Activated CD4-positive, alpha-beta T cell treated with anti-CD3 and anti-CD28 coated beads for 48 hours (primary cell): Measurements from ENCODE around the gene TMEM88.
"Not testable (repeated sequence)": the region's sequence is repeated elsewhere in the genome, so short reads cannot be mapped to it uniquely, and the experiment has no call there.

Experiments used
- DNase-seq: peaks from one replicate; pipeline ENCODE4 v3.0.0-alpha.2; 2020

Gene TMEM88, protein sequence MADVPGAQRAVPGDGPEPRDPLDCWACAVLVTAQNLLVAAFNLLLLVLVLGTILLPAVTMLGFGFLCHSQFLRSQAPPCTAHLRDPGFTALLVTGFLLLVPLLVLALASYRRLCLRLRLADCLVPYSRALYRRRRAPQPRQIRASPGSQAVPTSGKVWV

DNA sequence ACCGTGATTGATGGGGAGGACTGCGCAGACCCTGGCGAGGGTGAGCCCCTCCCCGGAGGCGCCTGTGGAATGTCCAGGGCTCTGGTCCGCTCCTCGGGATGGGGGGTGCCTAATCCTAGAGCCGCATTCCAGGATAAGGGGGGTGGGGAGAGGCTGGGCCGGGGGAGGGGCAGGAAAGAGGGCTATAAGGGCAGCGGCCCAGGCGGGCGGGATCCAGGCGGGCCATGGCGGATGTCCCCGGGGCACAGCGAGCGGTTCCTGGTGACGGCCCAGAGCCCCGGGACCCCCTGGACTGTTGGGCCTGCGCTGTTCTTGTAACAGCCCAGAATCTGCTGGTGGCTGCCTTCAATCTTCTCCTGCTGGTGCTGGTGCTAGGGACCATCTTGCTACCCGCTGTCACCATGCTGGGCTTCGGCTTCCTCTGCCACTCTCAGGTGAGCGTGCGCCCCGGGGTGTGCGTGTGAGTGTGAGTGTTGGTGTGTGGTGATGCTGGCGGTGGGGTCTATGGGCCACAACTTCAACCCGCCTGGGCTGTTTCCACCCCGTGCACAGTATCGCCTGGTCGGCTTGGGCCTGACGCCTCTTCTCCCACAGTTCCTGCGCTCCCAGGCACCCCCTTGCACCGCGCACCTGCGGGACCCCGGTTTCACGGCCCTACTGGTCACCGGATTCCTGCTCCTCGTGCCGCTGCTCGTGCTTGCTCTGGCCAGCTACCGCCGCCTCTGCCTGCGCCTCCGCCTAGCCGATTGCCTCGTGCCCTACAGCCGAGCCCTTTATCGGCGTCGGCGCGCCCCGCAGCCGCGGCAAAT, at the start of gene TMEM88:
Gene TMEM88 (plus strand): TSS at position 216 of the 809 bp plus-strand sequence. CDS start 9 bp downstream, at position 225.
- no peak for DNase-seq

GRCh38 chr17:7806587-7806986, 48.3 kb upstream of the TMEM88 start:
- DNase-seq = no peak

GRCh38 chr17:7807206-7807605, 47.7 kb upstream of the TMEM88 start:
- no peak for DNase-seq

DNA sequence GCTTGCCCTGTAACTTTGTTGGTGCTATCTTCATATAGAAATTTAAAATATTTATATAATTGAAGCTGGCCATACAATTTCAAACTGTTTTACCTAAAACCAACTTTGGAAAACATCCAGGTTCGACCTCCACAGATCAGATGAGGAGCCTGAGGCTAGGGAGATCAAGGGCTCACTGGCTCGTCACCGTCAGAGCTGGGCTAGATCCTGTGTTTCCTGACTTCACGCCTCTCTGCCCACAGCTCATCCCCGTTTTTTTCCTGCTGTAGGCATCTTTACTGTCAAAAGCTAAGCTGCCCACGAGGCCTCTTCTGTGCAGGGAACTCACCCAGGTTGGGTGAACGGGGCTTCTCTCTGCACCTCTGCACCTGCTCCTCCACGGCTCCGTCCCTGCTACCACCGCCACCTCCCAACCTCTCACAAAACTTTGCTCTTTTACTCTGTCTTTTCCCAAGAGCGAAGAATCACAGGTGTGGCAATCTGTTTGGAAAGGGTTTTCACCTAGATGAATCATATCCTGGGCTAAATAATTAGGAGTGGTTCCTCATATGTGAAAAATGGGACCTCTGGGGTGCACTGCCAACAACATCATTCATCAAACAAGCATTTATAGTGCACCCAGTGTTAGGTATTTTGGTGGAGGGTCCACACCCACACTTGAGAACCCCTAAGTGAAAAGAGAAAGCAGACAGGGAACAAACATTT, 45.6 kb upstream of the TMEM88 start:
- no peak for DNase-seq

DNA sequence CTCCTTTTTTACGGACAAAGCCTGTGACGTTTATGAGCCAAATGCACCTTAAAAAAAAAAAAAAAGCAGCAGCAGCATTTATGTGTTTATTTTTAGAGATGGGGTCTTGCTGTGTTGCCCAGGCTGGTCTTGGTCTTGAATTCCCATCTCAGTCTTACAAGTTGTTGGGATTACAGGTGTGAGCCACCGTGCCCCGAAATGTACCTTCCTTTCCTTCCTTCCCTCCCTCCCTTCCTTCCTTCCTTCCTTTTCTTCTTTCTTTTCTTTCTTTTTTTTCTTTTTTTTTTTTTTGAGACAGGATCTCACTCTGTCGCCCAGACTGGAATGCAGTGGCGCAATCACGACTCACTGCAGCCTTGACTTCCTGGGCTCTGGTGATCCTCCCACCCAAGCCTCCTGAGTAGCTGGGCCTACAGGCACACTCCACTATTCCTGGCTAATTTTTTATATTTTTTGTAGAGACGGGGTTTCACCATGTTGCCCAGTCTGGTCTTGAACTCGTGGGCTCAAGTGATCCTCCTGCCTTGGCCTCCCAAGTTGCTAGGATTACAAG, 45.0 kb upstream of the TMEM88 start:
- not testable (repeated sequence) for DNase-seq

DNA sequence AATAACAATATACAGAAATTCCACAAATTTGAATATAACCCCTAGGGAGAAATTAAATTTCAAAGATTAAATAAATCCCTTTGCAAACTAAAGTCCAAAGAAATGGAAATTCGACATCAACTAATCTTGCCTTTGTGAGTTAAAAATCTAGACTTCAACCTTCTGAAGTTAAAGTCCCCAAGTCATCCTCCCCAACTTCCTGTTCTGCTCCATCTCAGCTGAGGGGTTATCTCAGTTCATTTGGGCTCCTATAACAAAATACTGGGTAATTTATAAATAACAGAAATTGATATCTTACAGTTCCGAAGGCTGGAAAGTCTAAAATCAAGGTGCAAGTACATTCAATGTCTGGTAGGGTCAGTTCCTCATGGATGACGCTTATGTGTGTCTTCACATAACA, 43.6 kb upstream of the TMEM88 start:
- DNase-seq = no peak

DNA sequence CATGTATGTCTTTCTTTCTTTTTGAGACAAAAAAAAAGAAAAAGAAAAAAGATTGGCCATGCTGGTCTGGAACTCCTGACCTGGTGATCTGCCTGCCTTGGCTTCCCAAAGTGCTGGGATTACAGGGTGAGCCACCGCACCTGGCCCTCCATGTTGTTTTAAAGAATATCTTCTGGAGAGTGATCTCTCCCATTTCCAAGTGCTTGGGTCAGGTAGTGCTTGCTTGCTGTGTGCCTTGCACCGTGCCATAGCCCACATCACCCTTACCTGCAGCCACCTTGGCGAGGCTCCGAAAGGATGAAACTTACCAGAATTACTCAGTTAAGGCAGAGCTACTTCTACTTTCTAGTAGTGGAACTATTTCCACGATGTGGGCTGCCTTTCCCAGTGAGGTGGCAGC, 39.9 kb upstream of the TMEM88 start:
- no peak for DNase-seq

DNA sequence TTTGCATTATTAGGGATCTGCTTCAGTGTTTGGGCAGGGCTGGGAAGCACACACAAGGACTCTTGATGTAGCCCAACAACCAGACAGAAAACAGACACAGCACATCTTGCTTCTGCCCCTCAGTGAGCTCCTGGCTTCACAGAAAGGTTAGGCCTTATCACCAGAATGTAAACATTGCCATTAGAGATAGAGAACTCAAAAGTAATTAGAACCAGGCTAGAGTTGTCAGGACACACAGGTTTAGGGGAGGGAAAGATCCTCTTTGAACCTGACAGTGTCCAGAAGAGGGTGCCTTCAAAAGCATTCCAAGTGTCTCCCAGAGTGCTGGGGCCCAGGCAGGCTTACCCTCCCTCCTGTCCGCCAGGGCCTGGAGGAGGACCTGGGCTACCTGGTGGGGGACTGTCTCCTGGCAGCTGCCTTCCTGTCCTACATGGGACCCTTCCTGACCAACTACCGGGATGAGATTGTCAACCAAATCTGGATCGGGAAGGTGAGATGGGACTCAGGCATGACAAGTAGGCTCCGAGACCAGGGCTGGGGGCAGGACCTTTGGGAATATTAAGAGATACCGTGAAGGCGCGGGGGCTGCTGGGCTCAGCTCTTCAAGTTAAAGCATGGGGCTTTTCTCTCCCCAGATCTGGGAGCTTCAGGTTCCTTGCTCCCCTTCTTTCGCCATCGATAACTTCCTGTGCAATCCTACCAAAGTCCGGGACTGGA, 37.8 kb upstream of the TMEM88 start:
- no peak for DNase-seq

DNA sequence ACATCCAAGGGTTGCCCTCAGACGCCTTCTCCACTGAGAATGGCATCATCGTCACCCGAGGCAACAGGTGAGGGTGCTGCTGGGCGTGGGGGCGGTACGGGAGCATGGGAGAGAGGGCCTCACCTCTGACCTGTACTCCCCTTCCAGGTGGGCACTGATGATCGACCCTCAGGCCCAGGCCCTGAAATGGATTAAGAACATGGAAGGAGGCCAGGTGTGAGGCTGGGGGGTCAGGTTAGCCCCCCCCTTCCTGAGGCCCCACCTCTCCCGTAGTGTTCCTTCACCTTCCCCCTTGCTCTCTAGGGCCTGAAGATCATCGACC, 37.3 kb upstream of the TMEM88 start:
- no peak for DNase-seq

- DNase-seq = no peak
Measured at GRCh38 chr17:7818026-7818425, 36.8 kb upstream of the TMEM88 start.

- no peak for DNase-seq
Measured at GRCh38 chr17:7818746-7819645, 35.9 kb upstream of the TMEM88 start.

- DNase-seq = no peak
Measured at GRCh38 chr17:7820231-7820630, 34.6 kb upstream of the TMEM88 start.

- no peak for DNase-seq
Measured at GRCh38 chr17:7822126-7822525, 32.7 kb upstream of the TMEM88 start.

DNA sequence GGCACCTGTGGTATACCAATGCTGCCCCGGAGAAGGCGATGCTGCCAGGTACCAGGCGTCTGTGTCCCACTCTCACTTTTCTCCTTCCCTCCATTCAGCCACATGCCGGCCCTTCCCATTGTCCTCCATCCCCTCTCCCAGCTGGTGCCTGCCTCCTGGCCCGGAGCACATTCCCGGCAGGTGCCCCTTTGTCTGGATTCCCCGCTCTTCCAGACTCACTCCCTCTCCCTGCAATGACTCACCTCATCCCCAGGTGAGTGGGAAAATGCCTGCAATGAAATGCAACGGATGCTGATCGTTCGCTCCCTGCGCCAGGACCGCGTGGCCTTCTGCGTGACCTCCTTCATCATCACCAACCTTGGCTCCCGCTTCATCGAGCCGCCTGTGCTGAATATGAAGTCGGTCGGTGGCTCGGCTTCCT, 31.3 kb upstream of the TMEM88 start:
- DNase-seq = no peak

DNA sequence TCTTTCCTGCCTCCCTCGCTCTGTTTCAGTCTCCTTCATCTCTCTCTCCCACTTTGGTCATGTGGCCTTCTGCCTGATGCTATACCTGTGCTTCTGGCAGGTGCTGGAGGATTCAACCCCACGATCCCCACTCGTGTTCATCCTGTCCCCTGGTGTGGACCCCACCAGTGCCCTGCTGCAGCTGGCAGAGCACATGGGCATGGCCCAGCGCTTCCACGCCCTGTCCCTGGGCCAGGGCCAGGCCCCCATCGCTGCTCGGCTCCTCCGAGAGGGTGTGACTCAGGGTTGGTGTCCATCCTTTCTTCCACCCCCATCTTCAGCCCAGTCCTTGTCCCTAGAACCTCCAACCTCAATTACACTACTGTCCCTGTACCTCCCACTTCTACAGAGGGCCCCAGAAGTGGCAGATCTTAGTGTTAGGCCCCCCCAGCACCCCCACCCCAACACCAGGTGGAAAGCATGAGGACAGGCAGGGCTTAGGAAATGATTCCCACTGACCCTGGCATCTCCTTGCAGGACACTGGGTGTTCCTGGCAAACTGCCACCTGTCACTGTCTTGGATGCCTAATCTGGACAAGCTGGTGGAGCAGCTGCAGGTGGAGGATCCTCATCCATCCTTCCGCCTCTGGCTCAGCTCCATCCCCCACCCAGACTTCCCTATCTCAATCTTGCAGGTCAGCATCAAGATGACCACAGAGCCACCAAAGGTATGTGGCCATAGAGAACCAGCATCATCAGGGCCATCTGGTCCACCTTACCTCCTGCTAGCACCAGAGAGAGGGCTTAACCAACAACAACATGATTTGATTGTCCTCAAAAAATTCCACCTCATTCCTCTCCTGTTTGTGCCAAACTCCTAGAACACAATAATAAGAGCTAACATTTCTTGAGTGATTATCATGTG, 30.6 kb upstream of the TMEM88 start:
- DNase-seq = no peak

GRCh38 chr17:7825206-7825990, 29.5 kb upstream of the TMEM88 start:
- no peak for DNase-seq

DNA sequence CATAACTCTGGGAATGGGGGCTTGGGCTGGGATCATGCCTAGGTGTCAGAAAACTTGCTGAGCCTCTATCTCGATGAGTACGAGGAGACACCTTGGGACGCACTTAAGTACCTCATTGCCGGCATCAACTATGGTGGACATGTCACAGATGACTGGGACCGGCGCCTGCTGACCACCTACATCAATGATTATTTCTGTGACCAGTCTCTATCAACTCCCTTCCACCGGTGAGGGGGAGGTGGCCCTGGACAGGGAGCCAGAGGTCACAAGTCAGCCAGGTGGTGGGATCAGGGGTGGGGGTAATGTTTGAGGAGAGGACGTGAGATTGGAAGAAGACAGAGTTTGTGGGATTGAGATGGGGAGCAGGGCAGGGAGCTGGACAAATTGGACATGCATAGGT, 24.2 kb upstream of the TMEM88 start:
- no peak for DNase-seq

GRCh38 chr17:7831233-7831632, 23.6 kb upstream of the TMEM88 start:
- no peak for DNase-seq

DNA sequence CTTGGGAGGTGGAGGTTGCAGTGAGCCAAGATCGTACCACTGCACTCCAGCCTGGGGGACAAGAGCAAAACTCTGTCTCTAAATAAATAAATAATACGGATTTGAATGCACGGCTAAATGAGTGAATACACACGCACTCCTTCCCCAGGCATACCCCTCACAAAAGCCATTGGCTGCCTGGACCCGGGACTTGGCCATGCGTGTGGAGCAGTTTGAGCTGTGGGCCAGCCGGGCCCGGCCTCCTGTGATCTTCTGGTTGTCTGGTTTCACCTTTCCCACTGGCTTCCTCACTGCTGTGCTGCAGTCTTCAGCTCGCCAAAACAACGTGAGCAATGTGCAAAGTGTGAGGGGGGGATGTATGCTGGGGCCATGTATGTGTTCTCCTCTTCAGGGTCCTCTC, 22.4 kb upstream of the TMEM88 start:
- no peak for DNase-seq
